ENCODE data around the gene SEMA6B. TPM values are rescaled to one million over a fixed set of nuclear protein-coding genes. Genes with fewer than 3 reads are reported as not detected.
"Not testable (repeated sequence)": the region's sequence is repeated elsewhere in the genome, so short reads cannot be mapped to it uniquely, and the experiment has no call there.

Gene SEMA6B
- polyA plus RNA-seq, 4 donors: 2.4 to 4.0 (median 2.9) TPM

DNA sequence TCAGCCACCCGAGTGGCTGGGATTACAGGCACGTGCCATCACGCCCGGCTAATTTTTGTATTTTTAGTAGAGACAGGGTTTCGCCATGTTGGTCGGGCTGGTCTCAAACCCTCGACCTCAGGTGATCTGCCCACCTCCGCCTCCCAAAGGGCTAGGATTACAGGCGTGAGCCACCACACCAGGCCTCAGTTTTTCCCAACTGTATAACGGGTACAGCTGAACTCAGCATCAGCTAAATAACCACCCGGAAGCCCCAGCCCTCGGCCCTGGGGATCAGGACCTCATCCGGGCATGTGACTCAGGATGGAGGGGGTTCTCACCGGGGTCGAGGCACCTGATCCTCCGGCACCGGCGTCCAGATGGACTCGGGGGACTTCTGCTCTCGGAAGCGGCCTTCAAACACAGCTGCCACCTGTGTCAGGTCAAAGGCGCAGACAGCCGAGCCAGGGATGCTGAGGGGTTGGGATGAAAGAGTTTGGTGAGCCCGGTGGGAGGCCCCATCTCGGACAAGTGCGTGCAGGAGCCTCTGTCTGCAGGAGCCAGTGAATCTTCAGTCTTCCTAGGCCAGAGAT, 8.9 kb downstream of the SEMA6B start:
- DNase-seq (ENCODE audit: low read depth in 4 of 4, low spot score in 2 of 4): no peak

DNA sequence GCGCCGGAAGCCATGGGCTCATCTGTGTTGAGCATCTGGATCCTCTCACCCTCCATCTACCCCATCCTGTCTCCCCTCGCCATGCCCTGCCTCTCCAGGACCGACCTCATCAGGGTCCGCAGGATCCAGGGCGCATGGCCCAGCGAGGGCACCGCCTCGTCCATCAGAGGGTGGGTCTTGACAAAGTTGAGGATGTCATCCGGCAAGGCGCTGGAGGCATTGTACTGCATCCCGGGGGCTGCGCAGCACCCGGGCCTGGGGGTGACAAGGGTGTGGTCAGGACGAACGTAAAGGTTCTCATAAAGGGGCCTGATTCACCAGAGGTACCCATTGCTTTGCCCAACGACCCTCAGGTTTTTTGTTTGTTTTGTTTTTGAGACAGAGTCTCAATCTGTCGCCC, 9.5 kb downstream of the SEMA6B start:
- no peak for DNase-seq (ENCODE audit: low read depth in 4 of 4, low spot score in 2 of 4)

DNA sequence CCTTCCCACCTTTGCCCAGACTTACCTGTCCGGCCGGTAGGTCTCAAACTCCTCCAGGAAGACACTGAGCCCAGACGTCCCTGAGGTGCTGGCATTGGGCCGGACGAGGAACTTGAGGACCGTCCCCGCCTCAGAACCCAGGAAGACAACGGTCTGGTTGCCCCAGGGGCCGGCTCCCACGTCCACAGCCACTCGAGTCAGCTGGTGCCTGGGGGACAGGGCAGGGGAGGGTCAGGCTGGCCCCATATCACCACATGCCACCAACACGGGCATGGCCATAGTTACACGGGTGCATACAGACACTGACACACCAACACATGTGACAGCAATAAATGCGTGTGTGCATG, 11.3 kb downstream of the SEMA6B start:
- DNase-seq (ENCODE audit: low read depth in 4 of 4, low spot score in 2 of 4): no peak

DNA sequence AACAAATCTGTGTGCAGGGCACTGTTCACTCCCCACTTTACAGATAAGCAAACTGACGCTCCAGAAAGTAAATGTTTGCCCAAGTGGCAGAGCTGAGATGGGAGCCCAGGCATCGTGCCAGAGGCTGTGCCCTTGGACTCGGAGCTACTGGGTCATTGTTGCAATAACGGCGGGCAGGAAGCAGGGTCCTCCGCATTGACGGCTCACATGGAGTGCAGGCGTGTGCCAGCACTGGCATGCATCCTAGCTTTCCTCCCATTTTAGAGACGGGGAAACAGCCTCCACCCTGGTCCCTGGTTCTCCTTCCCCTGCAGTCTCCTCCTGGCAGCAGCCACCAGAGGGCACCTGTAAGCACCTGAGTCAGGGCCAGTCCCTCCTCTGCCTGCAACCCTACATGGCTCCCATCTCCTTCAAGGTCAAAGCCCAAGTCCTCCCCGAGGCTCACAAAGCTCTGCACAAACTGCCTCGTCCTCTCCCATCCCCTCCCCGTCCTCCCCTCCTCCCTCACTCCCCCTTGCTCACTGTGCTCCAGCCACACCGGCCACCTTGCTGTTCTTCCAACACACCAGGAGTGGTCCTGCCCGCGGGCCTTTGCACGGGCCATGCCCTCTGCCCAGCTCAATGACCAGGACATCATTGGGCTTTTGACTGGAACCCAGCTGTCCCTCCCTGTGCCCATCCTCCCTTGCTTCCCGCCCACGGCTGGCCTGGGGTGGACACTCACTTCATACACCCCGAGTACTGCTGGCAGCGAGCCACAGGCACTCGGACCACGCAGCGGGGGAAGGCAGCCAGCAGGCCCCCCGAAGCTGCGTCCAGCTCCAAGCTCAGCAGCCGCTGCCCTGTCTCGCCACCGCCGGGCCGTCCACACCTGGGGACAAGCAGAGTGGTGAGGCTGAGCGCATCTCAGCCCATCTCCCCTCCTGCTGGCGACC, 11.9 kb downstream of the SEMA6B start:
- DNase-seq (ENCODE audit: low read depth in 4 of 4, low spot score in 2 of 4): no peak

DNA sequence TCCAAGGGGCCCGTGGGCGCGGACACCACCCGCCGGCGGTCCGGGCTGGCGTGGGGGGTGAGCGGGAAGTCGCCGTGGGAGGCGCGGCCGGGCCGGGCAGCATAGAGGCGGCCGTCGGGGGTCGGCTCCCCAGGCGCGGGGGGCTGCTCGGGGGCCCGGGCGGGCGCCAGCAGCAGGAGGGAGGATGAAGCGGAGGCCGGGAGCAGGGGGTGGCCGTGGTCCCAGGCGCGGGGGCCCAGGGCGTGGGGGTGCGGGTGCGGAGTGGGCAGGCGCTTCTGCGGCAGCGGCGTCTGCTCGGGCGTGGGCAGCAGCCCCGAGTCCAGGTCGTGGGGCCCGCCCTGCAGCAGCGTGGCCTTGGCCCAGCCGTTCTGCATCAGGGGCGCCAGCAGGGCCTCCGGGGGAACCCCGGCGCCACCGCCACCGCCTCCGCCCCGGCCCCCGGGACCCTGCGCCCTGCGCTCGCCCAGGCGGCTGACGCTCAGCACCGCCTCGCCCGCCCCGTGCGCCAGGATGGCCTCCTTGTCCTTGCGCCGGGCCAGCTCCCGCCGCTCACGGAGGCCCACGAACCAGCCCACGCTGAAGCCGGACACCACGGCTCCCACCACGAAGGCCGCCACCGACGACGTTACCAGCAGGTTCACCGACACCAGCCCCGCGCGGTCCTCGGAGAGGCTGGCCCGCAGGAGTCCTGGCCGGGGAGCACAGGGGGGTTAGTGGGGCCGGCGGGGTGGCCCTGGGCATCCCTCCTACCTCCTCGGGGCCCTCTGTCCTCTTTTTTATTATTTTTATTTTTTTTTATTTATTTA, 15.4 kb downstream of the SEMA6B start:
- DNase-seq (ENCODE audit: low read depth in 4 of 4, low spot score in 2 of 4): no peak

DNA sequence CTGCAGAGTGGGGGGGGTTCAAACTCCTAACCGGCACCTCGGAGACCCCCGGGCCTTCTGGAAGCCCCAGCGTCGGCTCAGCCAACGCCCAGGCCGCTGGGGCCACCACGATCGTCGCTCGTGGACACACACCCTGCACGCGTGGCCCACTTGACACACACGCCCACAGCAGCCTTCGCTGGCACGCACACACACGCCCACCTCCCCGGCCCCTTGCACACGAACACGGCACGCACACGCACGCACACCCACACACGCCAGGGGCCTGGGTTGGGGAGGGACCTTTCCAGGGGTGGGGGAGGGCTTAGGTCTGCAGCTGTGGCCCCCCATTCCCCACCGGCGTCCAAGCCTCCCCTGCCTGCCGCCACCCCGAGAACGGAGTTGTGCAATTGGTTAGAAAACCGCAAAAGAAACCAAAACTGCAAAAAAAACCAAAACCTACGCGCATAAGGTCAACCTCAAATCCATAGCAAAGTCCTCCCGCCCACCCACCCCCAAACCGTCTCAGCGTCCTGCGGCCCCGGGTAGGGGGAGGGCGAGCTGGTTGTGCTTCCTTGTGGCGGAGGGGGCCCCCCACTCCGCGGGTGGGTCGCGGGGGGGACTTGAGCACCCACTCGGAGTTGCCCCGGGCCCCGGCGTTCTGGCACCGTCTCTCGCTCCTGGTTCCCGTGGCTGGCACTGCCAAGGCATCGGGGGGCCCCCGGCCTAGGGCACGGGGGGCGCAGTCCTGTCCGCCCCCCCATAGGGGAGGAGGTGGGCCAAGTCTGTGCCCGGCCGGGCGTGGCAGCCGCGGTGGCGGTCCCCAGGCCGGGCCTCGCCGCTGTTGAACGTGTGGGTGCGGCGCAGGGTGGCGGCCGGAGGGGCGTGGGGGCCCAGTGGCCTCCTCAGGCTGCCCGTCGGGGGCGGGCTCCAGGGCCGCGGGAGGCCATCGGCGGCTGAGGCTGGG, 16.3 kb downstream of the SEMA6B start:
- DNase-seq (ENCODE audit: low read depth in 4 of 4, low spot score in 2 of 4): no peak

DNA sequence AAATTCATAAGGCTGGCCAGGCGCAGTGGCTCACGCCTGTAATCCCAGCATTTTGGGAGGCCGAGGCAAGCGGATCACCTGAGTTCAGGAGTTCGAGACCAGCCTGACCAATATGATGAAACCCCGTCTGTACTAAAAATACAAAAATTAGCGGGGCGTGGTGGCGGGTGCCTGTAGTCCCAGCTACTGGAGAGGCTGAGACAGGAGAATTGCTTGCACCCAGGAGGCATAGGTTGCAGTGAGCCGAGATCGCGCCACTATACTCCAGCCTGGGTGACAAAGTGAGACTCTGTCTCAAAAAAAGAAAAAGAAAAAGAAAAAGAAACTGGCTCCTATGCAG, 17.7 kb downstream of the SEMA6B start:
- DNase-seq (ENCODE audit: low read depth in 4 of 4, low spot score in 2 of 4): not testable (repeated sequence)

DNA sequence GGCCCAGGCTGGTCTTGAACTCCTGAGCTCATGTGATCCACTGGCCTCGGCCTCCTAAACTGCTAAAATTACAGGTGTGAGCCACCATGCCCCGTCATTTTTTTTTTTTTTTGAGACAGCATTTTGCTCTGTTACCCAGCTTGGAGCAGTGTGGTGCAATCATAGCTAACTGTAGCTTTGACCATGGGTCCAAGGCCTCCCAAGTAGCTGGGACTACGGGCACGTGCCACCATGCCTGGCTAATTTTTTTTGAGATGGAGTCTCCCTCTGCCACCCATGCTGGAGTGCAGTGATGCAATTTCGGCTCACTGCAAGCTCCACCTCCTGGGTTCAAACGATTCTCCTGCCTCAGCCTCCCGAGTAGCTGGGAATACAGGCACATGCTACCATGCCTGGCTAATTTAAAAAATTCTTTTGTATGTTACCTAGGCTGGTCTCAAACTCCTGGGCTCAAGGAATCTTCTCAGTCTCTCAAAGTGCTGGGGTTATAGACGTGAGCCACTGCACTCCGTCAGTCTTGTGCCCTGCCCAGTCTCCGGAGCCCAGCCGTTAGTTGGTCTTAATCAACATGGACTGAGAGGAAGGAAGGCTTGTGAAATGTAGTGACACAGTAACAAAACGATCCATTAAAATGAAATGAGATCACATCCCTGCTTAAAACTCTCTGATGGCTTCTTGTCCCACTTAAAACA, 18.2 kb downstream of the SEMA6B start:
- DNase-seq (ENCODE audit: low read depth in 4 of 4, low spot score in 2 of 4): no peak

DNA sequence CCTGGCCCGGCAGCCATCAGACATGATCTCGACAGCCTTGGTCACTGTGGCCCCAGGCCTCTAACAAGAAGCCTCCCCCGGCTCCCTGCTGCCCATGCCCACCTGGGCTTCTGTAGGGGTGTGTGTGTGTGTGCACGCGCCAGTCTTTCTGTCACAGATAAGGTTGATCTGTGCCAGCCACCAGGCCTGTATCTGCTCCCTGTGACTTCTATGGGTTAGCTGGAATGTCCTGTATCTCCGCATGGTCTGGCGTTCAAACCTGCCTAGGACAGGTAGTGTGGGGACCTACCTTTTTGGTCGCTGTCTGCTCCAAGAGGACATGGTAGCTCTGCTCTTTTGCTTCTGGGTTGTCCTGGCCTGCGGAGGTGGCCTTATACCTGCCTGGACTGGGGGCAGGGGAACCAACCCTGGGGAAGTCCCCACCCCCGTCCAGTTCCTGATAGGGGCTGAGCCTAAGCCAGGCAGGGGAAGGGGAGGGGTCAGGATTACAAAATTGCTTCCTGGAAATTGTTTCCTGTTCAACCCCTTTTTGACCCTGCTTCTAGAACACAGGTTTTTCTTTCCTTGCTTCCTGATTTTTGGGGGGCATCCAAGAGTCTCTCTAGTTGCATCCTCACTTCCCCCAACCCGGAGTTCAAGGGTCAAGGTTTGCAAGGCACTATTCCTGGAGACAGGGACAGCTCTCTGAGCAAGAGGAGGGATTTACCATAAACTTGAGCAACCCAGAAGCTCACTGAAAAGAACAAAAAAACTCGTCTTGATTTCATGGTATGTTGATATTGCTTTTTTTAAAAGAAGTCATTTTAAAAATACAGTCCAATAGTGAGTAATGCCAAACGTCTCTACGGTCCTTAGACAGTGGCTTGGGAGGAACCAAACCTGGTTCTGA, 19.5 kb downstream of the SEMA6B start, which contains the start of gene LRG1:
Gene LRG1, minus strand, starts transcription at position 344 of the 889 bp plus-strand sequence. Its CDS starts 23 bp downstream, at position 321.
- no peak for DNase-seq (ENCODE audit: low read depth in 4 of 4, low spot score in 2 of 4)

DNA sequence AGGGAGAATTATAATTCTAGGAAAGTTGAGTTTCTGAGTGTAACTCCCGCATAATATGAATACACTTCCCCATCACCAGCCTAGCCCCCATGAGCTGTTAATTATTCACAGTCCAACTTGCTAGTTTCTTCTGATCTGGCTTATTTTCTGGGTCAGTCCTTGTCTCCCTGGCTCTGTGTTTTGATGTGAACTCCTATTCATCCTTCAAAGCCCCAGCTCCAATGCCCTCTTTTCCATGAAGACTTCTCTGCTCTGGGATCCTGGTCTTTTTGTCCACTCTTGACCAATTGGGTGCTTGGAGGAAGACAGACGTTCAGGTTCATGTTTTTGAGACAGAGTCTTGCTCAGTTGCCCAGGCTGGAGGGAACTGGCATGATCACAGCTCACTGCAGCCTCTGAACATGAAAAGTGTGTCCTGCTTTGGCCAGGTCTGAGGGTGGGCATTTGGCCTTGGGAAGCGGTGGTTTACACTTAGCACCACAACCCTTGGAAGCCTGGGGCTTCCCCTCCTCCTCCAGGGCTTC, 20.3 kb downstream of the SEMA6B start:
- DNase-seq (ENCODE audit: low read depth in 4 of 4, low spot score in 2 of 4): no peak

DNA sequence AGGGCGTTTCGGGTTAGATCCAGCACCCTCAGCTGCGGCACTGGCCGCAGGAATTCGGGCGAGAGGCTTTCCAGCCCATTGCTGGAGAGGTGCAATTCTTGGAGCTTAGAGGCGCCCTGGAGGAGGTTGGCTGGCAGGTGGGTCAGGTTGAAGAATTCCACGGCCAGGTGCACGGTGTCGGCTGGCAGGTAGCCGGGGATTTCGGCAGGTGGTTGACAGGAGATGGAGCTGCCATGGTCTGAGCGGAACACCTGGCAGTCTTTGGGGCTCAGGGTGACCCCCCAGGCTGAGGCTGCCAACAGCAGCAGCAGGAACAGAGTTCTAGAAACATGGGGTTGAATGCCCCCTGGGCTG, 20.9 kb downstream of the SEMA6B start:
- no peak for DNase-seq (ENCODE audit: low read depth in 4 of 4, low spot score in 2 of 4)

DNA sequence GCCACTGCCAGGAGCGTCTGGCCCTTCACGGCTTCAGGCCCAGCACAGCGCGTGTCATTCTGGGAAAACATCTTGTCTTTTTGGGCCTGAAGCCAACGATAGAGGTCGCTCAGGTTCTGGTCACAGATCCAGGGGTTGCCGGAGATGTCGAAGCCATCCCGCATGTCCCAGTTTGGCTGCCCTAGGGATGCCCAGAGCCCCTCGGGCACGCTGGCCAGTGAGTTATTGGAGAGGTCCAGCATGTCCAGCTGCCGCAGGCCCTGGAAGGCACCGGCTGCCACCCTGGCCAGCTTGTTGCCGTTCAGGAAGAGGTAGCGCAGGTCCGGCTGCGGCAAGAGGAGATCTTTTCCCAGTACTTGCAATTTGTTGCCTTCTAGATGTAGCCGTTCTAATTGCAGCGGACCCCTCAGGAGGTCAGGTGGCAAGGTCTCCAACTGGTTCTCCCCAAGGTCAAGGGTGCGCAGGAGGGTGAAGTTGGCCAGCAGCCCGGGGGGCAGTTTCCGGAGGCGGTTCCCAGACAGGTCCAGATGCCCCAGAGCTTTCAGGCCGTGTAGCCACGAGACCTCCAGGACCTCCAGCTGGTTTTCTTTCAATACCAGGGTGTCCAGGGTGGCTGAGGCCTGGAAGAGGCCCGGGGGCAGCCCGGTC, 21.4 kb downstream of the SEMA6B start:
- no peak for DNase-seq (ENCODE audit: low read depth in 4 of 4, low spot score in 2 of 4)

DNA sequence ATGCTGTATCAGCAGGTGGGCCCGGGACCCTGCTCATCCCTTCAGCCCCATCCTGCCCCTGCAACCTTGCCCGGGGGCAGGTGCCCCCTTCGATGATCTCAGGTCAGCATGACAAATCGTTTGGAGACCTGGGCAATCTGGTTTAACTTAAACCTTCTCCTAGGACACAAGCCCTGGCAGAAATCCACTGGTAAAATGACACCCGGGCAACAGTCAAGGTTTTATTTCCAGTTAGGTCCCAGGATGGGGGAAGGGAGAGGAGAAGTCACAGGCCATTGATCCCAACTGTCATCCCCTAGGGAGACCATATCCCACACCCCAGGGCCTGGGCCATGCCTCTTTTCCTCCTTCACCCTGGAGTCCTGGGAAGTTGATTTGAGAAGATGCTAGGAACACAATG, 22.7 kb downstream of the SEMA6B start:
- no peak for DNase-seq (ENCODE audit: low read depth in 4 of 4, low spot score in 2 of 4)

DNA sequence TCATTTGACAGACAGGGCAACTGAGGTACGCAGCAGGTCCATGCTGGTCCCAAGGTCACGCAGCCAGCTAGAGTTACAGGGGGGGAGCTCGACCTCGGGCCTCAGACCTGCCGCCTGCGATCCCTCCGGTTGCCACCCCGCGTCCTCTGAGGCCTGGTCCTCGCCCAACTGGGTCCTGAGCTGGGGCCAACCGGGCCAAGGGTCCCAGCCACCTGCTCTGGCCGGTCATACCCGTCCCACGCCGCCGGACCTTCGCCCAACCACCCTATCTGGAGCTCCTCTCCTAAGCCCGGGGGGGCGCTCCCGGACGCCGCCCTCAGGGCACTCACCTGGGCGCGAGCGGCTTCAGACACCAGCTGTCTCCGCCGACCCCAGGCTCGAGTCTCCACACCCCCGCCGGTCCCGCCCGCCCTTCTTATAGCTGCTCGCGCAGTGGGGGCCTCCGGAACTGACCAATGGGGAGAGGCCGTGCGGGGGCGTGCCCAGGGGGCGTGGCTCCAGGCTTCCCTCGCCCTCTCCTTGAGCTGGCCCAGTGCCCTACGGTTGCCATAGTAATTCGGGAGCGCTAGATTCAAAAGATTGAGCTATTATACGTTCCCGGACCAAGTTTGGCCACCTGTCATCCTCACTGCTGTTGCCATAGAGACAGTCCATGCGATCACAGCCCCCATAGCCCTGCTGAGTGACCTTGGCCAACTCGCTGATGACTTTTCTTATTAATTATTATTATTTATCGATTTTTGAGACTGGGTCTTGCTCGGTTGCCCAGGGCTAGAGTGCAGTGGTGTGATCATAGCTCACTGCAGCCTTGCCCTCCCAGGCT, 24.4 kb downstream of the SEMA6B start, which contains the start of gene PLIN5:
Gene PLIN5, minus strand, starts transcription at position 389 of the 823 bp plus-strand sequence. CDS start 1,150 bp downstream, outside the sequence.
- peak; percentile 17 to 68 (median 59) for DNase-seq (ENCODE audit: low read depth in 4 of 4, low spot score in 2 of 4)

DNA sequence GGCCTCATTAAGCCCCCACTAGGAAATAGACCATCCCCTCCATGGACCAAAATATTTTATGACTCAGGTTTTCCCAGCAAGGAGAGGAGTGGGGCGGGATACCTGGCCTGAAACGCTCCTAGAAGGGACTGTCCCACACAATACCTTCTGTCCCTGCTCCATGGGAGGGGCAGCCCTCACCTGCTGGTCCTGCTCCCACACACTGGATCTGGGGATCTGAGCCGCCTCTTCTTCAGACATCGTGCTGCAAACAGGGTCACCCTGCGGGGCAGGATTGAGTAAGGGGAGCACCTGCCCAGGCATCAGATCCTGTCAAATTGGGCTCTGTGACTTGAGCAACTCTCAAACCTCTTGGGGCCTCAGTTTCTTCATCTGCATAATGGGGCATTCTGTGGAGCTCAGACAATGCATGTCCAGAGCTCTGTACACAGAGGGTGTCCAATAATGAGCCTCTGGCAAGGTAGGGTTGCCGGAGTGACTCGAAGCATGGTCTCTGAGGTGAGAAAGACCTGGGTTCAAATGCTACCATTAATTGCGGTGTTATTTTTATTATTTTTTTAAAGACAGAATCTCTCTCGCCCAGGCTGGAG, 25.6 kb downstream of the SEMA6B start:
- DNase-seq (ENCODE audit: low read depth in 4 of 4, low spot score in 2 of 4): no peak

DNA sequence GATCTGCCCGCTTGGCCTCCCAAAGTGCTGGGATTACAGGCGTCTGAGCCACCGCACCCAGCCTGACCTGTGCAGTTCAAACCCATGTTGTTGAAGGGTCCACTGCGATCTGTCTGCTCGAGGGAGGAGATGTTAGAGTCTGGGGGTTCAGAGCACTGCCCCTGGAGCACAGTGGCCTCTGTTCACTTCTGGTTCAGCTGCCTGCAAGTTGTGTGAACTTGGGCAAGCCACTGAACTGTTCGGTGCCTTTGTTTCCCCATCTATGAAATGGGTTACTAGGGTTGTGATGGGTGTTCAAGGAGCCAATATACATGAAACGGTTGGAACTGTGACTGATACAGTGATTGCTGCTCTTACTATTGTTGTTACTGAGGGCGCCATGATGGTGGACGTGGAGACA, 26.1 kb downstream of the SEMA6B start:
- DNase-seq (ENCODE audit: low read depth in 4 of 4, low spot score in 2 of 4): no peak

Data from left renal cortex interstitium (tissue), 4 donors.